Omental fat pad (tissue), 4 donors: ENCODE data around the gene VAPA. TPM values are rescaled to one million over a fixed set of nuclear protein-coding genes. Genes with fewer than 3 reads are reported as not detected.

Source experiments
- ATAC-seq: fragments of 150-250 bp; one replicate; pipeline ENCODE4 v1.9.1; 2016; ENCODE audit warnings: mild to moderate bottlenecking, moderate library complexity; ENCODE audit not compliant: low FRiP score
- DNase-seq: peaks from one replicate; pipeline ENCODE4 v3.0.0-alpha.2; 2019; ENCODE audit warnings: low spot score
- total RNA-seq, 4 donors: library from RNA; depleted of rRNA; stranded (reverse); fragments of >200 nt; gene quantifications; one replicate each; pipeline ENCODE4 v1.1.0, GENCODE V29; 2016
- TF ChIP-seq, protein P1 (sequence below), 3 donors: fragments of 450-650 bp; IDR thresholded peaks; one replicate each; pipeline ENCODE4 v1.5.1; 2016 to 2017; ENCODE audit warnings: antibody characterized with exemption in 3 of 3, mild to moderate bottlenecking in 3 of 3, moderate library complexity in 2 of 3

The VAPA gene, protein sequence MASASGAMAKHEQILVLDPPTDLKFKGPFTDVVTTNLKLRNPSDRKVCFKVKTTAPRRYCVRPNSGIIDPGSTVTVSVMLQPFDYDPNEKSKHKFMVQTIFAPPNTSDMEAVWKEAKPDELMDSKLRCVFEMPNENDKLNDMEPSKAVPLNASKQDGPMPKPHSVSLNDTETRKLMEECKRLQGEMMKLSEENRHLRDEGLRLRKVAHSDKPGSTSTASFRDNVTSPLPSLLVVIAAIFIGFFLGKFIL
- total RNA-seq = 100 to 1,000 TPM; 173 to 345 (median 246) TPM

GRCh38 chr18:9913526-9914333 lies at the start of gene VAPA:
TSS of gene VAPA (plus strand) at chr18:9914016. CDS start at chr18:9914257, 241 bp downstream.
- ATAC-seq (peak; percentile 93), DNase-seq (peak; percentile 76)
- TF ChIP-seq, protein P1, sequence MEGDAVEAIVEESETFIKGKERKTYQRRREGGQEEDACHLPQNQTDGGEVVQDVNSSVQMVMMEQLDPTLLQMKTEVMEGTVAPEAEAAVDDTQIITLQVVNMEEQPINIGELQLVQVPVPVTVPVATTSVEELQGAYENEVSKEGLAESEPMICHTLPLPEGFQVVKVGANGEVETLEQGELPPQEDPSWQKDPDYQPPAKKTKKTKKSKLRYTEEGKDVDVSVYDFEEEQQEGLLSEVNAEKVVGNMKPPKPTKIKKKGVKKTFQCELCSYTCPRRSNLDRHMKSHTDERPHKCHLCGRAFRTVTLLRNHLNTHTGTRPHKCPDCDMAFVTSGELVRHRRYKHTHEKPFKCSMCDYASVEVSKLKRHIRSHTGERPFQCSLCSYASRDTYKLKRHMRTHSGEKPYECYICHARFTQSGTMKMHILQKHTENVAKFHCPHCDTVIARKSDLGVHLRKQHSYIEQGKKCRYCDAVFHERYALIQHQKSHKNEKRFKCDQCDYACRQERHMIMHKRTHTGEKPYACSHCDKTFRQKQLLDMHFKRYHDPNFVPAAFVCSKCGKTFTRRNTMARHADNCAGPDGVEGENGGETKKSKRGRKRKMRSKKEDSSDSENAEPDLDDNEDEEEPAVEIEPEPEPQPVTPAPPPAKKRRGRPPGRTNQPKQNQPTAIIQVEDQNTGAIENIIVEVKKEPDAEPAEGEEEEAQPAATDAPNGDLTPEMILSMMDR (IDR thresholded peaks at IDR 0.05) = no peak

DNA sequence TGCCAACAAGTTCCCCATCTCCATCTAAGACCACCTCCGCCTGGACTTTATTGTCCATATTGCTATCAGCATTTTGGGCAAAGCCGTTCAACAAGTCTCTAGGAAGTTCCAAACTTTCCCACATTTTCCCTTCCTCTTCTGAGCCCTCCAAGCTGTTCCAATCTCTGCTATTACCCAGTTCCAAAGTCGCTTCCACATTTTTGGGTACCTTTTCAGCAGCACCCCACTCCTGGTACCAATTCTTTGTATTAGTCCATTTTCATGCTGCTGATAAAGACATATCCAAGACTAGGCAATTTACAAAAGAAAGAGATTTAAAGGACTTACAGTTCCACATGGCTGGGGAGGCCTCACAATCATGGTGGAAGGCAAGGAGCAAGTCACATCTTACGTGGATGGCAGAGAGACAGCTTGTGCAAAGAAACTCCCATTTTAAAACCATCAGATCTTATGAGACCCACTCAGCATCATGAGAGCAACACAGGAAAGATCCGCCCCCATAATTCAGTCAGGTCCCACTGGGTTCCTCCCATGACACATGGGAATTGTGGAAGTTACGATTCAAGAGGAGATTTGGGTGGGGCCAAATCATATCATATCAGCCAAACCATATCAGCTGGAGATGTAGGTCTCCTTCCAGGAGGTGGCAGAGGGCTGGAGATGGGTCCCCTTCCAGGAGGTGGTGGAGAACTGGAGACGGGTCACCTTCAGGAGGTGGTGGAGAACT lies 47.9 kb upstream of the VAPA start:
- TF ChIP-seq, protein P1 (IDR thresholded peaks at IDR 0.05) = no peak
- no peak for DNase-seq
- no peak for ATAC-seq

DNA sequence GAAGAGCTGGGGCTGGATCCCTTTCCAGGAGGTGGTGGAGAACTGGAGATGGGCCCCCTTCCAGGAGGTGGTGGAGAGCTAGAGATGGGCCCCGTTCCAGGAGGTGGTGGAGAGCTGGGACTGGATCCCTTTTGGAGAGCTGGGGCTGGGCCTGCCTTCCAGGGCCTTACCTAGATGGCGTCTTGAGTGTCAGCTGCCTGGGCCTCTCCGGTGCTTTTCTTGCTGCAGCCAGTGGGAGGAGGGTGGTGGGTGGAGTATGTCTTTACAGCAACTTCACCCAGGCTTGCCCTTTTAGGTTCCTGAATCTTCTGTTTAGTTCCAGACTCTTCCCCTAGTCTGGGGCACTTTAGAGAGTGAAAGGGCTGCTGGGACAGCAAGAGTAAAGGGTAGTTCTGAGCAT lies 47.2 kb upstream of the VAPA start:
- DNase-seq (no peak), ATAC-seq (no peak)
- TF ChIP-seq, protein P1 (IDR thresholded peaks at IDR 0.05) = no peak

DNA sequence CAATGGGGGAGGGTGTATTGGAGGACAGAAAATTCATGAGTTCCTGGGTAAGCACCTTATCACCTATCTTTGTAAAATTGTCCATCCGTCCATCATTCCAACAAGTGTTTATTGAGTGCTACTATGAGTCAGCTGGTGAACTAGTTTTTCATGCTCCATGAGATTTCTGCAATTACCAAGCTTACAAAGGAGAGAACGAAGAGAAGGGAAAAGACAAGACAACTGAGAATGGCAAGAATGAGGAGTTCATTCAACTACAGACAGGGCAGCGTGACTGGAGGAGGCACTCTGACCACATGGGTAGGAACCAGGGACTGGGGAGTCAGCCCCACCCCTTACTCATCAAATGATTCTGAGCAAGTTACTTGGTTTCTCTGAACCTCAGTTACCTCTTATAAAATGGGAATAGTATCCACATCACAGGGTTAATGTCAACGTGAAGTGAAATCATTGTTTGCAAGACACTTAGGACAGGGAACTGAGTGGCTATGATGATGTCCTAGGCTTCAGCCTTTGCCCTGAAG lies 46.7 kb upstream of the VAPA start:
- TF ChIP-seq, protein P1 (IDR thresholded peaks at IDR 0.05) = no peak
- no peak for DNase-seq
- ATAC-seq = no peak

- DNase-seq = no peak
- TF ChIP-seq, protein P1 (IDR thresholded peaks at IDR 0.05) = no peak
- peak; percentile 30 for ATAC-seq
These were observed 44.7 kb upstream of the VAPA start for GRCh38 chr18:9868857-9869714.
